ENCODE data around the gene SHCBP1L.

DNA sequence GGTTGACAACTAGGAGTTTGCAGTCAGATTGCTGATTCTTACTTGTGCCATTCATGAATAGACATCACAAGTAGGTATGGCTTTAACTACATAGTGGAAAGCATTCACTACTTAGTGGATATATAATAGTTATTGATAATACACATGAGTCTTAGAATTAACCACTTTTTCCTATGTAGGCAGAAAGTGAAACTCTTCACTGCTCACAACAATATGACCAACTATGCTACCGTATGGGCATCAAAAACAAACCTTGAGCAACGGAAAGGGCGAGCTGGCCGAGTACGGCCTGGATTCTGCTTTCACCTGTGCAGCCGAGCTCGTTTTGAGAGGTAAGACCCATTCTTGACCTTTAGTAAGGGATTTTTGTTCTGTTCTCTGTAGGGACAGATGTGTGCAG, 75.1 kb downstream of the SHCBP1L start:
- TF ChIP-seq GATA3 (IDR thresholded peaks at IDR 0.05; ENCODE audit: low read depth, low read length) (no peak), GATA2 (IDR thresholded peaks at IDR 0.05; ENCODE audit: low read depth, low read length) (no peak)
